GM18868 (cell line): ENCODE results near the gene GGT7.
"Not testable (repeated sequence)": the region's sequence is repeated elsewhere in the genome, so short reads cannot be mapped to it uniquely, and the experiment has no call there.

Source experiments
- ATAC-seq: cut with Tn5 transposase; IDR thresholded peaks from one replicate; pipeline ENCODE4 v1.9.1; 2021; ENCODE audit warnings: mild to moderate bottlenecking, moderate library complexity; ENCODE audit not compliant: unreplicated experiment

GGT7 gene, protein sequence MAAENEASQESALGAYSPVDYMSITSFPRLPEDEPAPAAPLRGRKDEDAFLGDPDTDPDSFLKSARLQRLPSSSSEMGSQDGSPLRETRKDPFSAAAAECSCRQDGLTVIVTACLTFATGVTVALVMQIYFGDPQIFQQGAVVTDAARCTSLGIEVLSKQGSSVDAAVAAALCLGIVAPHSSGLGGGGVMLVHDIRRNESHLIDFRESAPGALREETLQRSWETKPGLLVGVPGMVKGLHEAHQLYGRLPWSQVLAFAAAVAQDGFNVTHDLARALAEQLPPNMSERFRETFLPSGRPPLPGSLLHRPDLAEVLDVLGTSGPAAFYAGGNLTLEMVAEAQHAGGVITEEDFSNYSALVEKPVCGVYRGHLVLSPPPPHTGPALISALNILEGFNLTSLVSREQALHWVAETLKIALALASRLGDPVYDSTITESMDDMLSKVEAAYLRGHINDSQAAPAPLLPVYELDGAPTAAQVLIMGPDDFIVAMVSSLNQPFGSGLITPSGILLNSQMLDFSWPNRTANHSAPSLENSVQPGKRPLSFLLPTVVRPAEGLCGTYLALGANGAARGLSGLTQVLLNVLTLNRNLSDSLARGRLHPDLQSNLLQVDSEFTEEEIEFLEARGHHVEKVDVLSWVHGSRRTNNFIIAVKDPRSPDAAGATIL

DNA sequence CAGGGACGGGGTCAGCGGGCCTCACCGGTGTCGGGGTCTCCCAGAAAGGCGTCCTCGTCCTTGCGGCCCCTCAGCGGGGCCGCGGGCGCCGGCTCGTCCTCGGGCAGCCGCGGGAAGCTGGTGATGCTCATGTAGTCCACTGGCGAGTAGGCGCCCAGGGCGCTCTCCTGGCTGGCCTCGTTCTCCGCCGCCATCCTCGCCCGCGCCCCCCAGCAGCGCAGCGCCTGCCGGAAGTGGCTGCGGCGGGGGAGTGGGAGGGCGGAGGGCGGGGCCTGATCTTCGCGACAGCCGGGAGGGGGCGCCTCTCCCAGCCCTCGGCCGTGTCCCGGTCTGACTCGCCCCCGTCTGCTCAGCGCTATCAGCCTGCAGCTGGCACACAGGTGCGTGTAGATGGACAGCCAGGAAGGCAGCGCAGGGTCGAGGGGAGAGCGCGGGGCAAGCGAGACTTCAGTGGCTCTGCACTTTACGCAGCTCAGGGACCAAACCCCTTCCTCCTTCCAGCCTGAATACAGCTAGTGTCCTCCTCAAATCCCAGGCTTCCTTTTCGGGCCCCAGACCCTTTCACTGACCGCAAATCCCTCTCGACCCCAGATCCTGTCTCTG is at the start of gene GGT7:
Gene GGT7, minus strand, starts transcription at position 235 of the 603 bp plus-strand sequence. Its CDS starts 41 bp downstream, at position 194.
- no peak for ATAC-seq

DNA sequence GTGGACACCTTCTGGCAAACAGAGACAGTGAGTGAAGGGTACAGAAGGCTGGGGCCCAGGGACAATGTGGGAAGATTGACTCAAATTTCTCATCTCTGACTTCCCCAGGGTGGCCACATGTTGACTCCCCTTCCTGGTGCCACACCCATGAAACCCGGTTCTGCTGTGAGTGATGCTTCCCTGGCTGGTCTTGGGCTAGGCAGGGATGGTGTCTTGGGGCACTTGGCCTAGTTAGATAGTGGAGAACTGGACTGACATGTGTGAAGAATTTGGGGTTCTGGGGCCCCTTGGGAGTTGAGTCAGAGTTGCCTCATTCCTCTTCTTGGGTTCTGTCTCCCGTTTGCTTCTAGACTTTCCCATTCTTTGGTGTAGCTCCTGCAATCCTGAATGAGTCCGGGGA is 48.8 kb upstream of the GGT7 start:
- no peak for ATAC-seq

DNA sequence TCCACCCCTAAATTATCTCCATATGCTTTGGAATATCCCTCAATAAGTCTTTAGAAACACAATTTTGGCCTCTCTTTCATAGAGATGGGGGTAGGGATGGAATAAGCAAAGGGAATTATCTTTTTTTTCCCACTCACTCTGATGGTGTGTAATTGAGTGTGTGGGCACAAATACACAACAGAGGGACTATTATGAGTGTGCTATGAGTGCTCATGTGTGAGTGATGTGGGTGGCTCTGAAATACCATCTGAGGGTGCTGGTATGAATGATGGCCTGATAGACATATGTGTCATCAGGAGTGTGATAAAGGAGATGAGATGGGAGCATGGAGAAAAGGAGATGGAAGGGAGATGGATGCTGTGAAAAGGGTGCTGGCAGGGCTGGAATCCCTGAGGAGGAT is 47.4 kb upstream of the GGT7 start:
- no peak for ATAC-seq

DNA sequence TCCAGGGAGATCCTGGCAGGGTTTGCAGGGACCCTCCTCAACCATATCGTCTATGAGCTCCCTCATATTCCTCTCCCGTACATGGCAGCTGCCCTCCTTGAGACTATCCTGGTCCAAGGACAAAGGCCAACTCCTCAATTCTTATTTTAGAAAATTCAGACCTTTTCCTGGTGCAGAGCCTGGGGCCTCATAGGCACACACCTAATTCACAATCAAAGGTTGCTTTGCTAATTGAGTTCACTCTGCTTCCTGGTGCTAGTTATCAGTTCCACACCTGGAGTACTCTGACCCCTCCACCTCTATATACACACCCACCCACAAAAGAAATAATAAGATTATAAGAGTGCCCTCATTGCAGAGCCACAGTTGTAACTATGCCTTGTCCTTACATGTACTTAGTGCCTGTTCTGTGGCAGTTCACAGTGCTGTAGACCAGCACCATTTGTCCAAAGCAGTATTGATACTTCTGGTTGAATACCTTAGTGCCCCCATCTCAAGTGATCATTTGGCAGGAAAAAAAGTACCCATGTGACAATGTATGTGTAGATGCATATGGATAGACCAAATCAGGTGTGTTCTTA is 44.2 kb upstream of the GGT7 start:
- ATAC-seq = no peak

DNA sequence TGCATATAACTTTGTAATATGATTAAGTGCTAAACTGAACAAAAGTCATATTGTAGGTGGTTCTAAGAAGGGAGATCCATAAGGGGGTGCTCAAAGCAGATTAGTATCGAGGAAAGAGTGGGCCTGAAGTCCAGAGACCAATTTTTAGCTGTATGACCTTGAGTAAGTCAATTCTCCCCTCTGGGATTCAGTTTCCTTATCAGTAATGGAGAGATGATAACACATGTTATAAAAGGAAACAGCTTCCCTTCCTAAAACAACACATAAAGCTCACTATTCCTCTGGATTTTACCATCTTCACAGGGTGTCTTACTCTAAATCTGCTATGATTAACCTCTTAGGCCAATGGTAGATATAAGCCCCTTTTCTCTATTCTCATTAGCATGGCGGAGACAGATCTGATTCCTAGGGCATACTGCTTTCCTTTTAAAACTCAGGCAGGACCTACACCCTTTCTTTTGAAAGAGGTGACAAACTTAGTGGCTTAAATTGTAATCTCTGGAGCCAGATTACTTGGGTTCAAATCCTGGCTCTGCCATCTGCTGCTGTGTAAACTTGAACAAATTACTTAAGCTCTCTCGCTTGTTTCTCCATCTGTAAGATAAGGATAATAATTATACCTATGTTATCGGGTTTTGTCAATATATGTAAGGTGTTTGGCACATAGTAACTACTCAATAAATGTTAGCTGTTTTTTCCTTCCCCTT is 43.2 kb upstream of the GGT7 start:
- no peak for ATAC-seq

DNA sequence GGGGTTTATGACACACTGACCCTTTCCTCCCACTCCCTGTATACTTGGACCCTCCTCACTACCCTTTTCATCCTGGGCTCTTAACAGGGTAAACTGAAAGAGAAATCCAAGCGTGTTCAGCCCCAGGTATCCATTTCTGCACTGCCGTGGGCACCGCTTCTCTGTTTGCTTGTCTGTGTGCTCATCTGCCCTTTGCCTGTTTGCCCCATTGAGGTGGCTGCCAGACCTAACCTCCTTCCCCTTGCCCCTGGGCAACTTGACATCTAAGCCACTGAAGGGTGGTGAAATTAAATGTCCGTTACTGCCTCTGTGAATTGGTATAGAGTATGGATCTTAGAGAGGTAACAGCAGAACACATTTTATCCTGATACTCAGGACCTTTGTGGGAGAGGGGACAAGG is 42.5 kb upstream of the GGT7 start:
- ATAC-seq = no peak

DNA sequence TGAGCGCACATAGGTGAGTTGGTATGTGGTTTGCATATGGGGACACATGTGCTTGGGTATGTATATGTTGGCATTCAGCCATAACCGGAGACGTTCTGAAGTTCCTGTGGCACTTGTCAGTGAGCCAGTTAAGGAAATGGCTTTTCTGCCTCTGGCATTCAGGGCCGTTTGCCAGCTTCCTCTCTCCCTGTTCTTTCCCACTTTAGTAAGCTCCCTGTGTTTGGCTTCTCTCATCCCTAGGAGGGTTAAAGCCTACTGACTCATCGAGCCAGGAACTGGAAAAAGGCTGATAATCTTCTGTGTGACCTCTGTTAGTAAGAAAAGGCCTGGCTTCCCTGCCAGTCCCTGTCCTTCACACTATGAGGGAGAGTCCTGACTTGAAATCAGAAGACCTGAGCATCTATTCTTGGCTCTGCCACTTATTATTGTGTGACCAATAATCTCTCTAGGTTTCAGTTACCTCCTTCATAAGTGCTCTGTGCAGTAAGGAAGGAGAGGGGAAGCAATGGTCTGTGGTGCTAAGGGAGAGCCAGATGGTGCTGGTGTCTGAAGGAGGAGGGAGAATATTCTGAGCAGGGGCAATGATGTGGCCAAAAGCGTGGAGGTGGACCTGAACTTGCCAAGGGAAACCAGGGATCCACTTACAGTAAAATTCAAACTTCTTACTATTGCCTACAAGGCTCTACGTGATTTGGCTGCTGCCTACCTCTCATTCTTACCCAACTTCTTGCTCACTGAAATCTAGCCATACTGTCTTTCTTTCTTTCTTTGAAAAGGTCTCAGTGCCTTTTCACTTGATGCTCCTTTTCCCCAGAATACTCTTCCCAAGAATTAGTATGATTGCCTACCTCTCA is 35.2 kb upstream of the GGT7 start:
- no peak for ATAC-seq

DNA sequence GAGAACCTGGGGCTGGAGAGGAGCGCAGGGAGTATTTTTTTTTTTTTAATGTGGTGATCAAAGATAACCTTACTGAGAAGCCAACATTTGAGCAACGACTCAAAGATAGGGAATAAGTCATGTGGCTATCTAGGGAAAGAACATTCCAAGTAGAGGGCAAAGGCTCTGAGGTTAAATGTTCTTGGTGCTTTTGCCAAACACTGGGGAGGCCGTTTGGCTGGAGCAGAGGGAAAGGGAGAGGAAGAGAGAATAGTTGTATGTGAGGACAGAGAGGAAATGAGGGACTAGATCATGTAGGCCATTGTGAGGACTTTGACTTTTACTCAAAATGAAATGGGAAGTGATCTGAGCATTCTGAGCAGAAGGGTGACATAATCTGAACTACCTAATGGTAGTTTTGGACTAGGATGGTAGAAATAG is 31.6 kb upstream of the GGT7 start:
- ATAC-seq = no peak

DNA sequence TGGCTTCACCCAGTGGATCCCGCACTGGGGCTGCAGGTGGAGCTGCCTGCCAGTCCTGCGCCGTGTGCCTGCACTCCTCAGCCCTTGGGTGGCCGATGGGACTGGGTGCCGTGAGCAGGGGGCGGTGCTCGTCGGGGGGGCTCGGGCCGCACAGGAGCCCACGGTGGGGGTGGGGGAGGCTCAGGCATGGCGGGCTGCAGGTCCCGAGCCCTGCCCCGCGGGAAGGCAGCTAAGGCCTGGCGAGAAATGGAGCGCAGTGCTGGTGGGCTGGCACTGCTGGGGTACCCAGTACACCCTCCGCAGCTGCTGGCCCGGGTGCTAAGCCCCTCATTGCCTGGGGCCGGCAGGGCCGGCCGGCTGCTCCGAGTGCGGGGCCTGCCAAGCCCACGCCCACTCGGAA is 26.1 kb upstream of the GGT7 start:
- ATAC-seq = not testable (repeated sequence)

DNA sequence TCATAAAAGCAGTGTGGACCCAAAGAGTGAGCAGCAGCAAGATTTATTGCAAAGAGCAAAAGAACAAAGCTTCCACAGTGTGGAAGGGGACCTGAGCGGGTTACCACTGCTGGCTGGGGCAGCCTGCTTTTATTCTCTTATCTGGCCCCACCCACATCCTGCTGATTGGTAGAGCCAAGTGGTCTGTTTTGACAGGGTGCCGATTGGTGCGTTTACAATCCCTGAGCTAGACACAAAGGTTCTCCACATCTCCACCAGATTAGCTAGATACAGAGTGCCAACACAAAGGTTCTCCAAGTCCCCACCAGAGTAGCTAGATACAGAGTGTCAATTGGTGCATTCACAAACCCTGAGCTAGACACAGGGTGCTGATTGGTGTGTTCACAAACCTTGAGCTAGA is 25.5 kb upstream of the GGT7 start:
- ATAC-seq = not testable (repeated sequence)

DNA sequence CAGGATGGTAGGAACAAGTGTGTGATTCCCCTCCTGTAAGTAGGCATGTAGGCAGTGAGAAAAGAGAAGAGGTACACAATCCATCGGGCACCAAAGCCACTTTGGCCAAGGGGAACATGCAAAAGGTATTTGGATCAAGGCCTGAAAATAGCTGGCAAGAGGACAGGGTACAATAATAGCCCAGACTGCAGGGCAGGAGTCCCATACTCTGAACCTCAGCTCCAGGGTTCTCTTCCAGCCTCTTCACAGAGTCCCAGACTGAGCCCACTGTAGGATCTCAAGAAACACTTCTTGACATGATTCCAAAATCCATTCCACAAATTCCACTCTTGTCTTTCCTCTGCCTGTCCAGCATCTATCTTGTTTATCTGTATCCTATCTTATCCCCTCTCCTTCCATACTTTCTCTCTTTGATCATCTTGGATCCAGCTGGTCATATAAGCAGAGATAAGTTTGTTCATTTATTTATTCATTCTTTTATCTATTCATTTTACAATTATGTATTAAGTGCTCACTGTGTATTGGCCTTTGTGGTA is 23.5 kb upstream of the GGT7 start:
- no peak for ATAC-seq

DNA sequence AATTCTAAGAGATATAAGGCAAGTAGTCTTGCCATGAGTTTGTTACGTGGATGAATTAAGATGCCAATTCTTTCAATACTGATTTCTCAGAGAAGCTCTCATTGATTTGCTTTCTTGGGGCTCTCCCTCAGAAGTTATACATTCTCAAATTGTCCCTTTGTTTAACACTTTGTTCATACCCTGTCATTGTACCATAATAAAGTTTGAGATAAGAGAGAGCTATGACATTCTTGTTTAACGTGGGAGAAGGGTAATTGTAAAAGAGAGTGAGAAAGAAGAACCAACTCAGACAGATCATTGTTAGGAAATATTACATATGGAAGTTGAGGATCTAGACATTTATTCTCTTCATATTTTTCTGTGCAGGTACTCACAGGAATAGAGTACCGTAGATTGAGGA is 22.8 kb upstream of the GGT7 start:
- no peak for ATAC-seq

DNA sequence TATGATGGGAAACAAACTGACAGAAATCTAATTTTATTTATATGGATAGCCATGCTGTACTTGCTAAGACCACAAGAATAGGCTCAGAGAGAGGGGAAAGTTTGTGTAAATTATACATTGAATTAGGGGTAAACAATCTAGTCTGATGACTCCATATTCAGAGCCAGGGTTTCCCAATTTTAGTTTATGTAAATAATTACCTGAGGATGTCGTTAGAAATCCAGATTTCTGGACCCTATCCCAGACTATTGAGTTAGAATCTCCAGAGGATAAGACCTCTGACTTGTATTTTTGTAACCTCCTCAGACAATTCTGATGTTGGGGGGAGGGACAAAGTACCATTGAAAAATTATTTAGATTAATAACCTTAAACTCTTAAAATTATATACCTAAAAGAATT is 22.1 kb upstream of the GGT7 start:
- ATAC-seq = no peak

DNA sequence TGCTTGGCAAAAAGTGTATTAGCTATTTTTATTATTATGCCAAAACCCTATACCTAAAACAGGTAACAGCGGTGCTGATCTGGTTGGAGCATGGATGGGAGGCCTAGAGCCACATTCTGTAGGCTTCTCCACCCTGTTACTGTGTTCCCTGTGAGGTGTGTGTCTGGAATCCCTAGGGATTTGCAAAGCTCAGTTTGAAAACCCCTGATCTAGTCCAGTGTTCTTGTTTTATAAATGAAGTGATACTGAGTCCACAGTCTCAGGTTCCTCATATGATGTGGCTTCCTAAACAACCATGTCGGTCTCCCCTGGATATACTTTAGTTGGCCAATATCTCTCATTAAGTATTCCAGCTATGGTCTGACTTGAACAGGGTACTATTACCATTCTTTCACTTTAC is 20.0 kb upstream of the GGT7 start:
- no peak for ATAC-seq

DNA sequence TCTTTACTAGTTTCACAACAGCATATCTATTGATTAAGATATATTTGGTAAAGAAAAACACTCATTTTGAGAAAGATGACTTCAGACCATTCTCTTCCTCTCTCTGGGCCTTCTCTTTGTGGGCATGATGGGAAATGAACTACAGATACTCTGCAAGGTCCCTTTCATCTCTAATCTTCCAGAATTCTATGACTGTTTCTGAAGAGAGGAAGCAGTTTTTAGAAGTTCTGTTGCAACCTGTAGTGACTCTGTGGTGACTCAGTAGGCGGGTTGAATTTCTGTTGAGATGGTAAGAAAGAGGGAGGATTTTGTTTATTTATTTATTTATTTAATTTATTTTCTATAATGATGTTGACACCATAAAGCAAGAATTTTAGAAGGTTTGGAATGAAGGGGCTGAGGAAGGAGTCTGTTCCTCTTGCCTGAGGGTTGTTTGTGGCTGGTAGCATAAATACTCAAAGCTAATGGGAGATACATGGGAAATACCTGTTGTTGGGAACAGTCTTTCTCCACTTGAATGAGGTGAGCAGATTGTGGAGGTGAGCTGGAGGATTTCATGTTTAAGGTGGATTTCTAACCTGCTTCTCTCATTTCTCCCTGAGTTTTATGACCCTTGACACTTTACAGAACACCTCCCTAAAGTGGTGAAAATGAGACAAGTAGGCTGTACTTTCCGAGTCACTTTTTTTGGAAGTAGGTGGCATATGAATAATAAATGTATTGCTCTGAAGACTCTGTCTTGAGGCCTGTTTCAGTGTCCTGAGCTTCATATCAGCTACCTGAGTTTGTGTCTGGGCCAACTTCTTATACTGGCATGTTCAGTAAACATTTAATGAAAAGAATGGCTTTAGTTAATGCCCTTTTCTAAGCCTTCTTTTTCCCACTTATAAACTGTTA is 18.8 kb upstream of the GGT7 start:
- ATAC-seq = no peak

DNA sequence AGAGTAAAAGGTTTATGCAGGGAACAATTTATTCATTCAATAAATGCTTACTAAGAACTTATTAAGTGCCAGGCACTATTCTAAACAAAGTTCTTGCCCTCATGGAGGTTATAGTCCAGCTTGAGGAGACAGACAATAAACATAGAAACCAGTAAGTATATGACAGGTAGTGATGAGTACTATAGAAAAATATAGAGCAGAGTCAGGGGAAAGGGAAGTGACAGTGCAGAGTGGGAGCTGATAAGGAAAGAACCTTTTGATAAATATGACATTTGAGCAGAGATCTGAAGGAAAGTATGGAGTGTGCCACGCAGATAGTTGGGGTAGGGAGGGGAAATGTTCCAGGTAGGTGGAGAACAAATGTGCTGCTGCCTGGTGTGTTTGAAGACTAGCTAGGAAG is 15.8 kb upstream of the GGT7 start:
- ATAC-seq = no peak

DNA sequence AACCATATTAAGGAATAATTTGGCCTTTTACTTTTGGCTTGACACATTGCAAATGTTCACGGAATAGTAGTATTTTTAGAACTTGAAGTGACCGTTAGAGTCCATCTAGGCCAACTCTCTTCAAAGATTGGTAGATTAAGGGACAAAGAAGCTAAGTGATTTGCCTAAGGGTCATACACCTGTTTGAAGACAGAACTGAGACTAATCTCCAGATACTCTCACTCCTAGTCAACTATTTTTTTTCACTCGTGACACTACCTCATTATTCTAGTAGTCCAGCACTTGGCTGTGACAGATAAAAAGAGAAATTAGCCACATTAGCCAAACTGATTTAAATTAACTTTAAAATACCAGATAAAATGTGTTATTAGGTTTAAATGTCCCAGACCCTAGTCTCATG is 14.4 kb upstream of the GGT7 start:
- no peak for ATAC-seq

DNA sequence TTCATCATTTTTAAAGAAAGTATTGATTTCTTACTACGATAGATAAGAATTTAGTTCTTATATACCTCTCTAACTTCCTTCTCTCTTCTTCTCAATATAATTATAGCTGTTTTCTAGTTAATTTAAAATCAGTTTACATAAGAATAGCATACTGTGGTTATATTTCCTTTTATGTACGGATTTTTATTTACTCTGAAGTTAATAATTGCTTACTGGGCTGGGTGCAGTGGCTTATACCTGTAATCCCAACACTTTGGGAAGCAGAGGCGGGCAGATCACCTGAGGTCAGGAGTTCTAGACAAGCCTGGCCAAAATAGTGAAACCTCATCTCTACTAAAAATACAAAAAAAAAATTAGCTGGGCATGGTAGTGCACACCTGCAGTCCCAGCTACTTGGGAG is 13.5 kb upstream of the GGT7 start:
- ATAC-seq = no peak

DNA sequence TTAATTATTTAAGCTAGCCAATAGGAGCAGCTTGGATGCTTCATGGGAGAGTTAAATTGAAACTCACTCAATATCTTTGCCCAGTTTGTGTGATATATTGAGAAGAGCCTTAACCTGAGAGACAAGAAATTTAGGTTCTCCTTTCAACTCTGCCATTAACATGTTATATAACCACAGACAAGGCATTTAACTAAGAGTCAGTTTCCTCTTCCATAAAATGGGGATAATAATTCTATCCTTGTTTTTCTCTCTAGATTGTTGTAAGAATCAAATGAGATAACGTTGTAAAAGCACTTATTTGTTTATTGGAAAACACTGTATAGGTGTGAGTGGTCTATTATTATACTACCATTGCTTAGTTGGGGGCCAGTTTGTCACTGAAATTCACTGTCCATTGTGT is 11.6 kb upstream of the GGT7 start:
- no peak for ATAC-seq
